Transverse colon (tissue), 4 donors: ENCODE data around the gene TIAM1. TPM values are rescaled to one million over a fixed set of nuclear protein-coding genes. Genes with fewer than 3 reads are reported as not detected.
A peak's percentile ranks its signal among the peaks of the same experiment; 100 is the strongest.

Experiments used
- DNase-seq: peaks from one replicate; pipeline ENCODE4 v3.0.0-alpha.2; 2019
- H3K27ac ChIP-seq, 4 donors: fragments of 200-600 bp; sonication (generic); 2 replicates each; pipeline ENCODE4 v1.5.1; 2016 to 2018; ENCODE audit warnings: inconsistent platforms in 4 of 4
- H3K27me3 ChIP-seq: fragments of 200-600 bp; sonication (generic); 2 replicates; pipeline ENCODE4 v1.5.1; 2017; ENCODE audit warnings: inconsistent platforms
- H3K36me3 ChIP-seq, 4 donors: fragments of 200-600 bp; sonication (generic); 2 replicates each; pipeline ENCODE4 v1.5.1; 2017 to 2019; ENCODE audit warnings: inconsistent platforms in 4 of 4
- H3K4me1 ChIP-seq, 4 donors: fragments of 200-600 bp; sonication (generic); 2 replicates each; pipeline ENCODE4 v1.5.1; 2017 to 2020; ENCODE audit warnings: inconsistent platforms in 4 of 4
- H3K4me3 ChIP-seq, 4 donors: fragments of 200-600 bp; sonication (generic); 1 replicate in 1 of 4; 2 replicates in 3 of 4; pipeline versions ENCODE4 v1.5.1 to v1.6.1; 2017 to 2019; ENCODE audit warnings: inconsistent platforms in 4 of 4
- H3K9me3 ChIP-seq, 2 donors: fragments of 200-600 bp; sonication (generic); 2 replicates each; pipeline ENCODE4 v1.5.1; 2017 to 2019; ENCODE audit warnings: inconsistent platforms in 2 of 2
- EP300 ChIP-seq: sonication (generic); formaldehyde crosslinking; IDR thresholded peaks from one replicate; pipeline ENCODE4 v1.6.1; 2017; ENCODE audit warnings: antibody characterized with exemption, low read depth
- POLR2A ChIP-seq: fragments of 450-650 bp; IDR thresholded peaks from one replicate; pipeline ENCODE4 v1.6.1; 2016; ENCODE audit warnings: antibody characterized with exemption, mild to moderate bottlenecking, moderate library complexity
- POLR2AphosphoS5 ChIP-seq, 3 donors: sonication (generic); formaldehyde crosslinking; IDR thresholded peaks; one replicate each; pipeline ENCODE4 v1.6.1; 2016; ENCODE audit warnings: antibody characterized with exemption in 3 of 3
- WGBS, 2 donors: methylation state at CpG; one replicate each; pipeline ENCODE4 v1.1.5; 2018; ENCODE audit warnings: low coverage in 1 of 2; 5-methylcytosine and 5-hydroxymethylcytosine counted together
- in situ Hi-C, 4 donors: fragments of 200-750 bp; cut with MboI; loops; one replicate each; pipeline versions ENCODE4 v1.15.0 to v1.15.1; 2017; ENCODE audit warnings: low sequenced_read_pairs in 3 of 4, low pct_ligation_motif_present in 1 of 4, low pct_unique_long_range_greater_than_20kb in 1 of 4
- intact Hi-C: fragments of 100-400 bp; cut with DNase I; formaldehyde crosslinking; loops from one replicate; pipeline ENCODE4 v1.15.1; 2023; ENCODE audit warnings: low total_unique reads
- total RNA-seq, 4 donors: library from RNA; depleted of rRNA; stranded (reverse); fragments of >200 nt; gene quantifications; one replicate each; pipeline ENCODE4 v1.1.0, GENCODE V29; 2016
- TF ChIP-seq, protein P1 (sequence below), 5 experiments: fragments of 200-600 bp in 3 of 5; fragments of 450-650 bp in 2 of 5; sonication (generic) in 3 of 5; IDR thresholded peaks; 1 replicate in 2 of 5; 2 replicates in 3 of 5; pipeline ENCODE4 v1.5.1; 2016 to 2017; ENCODE audit warnings: antibody characterized with exemption in 5 of 5, inconsistent platforms in 3 of 5, mild to moderate bottlenecking in 2 of 5, moderate library complexity in 1 of 5

TIAM1 gene
- total RNA-seq, 4 donors from 2014 or later: 4.5 to 18.9 (median 6.5) TPM

- no peaks in the 10 kb centered on the region for H3K4me1 ChIP-seq
- H3K4me3 ChIP-seq: no peak overlapping the region
- no peaks in the 10 kb centered on the region for H3K9me3 ChIP-seq
- H3K36me3 ChIP-seq: no peaks in the 10 kb centered on the region
- in situ Hi-C loops: loop anchor here in 1 of 4 donors (25.0 kb wide), 1 partner anchor 261 kb away; no protein-coding TSS in a partner anchor
- intact Hi-C loops: no loop called here
- no peaks in the 10 kb centered on the region for H3K27me3 ChIP-seq
- H3K27ac ChIP-seq: no peak overlapping the region
- no peak for TF ChIP-seq POLR2A
- no peak for TF ChIP-seq POLR2AphosphoS5 (IDR thresholded peaks at IDR 0.05)
- TF ChIP-seq EP300: no peak
- TF ChIP-seq, protein P1, sequence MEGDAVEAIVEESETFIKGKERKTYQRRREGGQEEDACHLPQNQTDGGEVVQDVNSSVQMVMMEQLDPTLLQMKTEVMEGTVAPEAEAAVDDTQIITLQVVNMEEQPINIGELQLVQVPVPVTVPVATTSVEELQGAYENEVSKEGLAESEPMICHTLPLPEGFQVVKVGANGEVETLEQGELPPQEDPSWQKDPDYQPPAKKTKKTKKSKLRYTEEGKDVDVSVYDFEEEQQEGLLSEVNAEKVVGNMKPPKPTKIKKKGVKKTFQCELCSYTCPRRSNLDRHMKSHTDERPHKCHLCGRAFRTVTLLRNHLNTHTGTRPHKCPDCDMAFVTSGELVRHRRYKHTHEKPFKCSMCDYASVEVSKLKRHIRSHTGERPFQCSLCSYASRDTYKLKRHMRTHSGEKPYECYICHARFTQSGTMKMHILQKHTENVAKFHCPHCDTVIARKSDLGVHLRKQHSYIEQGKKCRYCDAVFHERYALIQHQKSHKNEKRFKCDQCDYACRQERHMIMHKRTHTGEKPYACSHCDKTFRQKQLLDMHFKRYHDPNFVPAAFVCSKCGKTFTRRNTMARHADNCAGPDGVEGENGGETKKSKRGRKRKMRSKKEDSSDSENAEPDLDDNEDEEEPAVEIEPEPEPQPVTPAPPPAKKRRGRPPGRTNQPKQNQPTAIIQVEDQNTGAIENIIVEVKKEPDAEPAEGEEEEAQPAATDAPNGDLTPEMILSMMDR (IDR thresholded peaks at IDR 0.05): no peak
- 57 to 59% methylated on average over 8 to 14 of the region's 14 CpGs for WGBS, 2 donors
- peak; percentile 18 for DNase-seq
Observed at GRCh38 chr21:31326522-31327242, 17.4 kb downstream of the TIAM1 start.

- no peaks in the 10 kb centered on the region for H3K36me3 ChIP-seq
- TF ChIP-seq, protein P1 (IDR thresholded peaks at IDR 0.05): no peak
- TF ChIP-seq EP300 (no peak), POLR2AphosphoS5 (IDR thresholded peaks at IDR 0.05) (no peak), POLR2A (no peak)
- in situ Hi-C loops (no loop called here), intact Hi-C loops (no loop called here)
- no peak overlapping the region for H3K27ac ChIP-seq
- H3K4me3 ChIP-seq: no peak overlapping the region
- H3K9me3 ChIP-seq: no peaks in the 10 kb centered on the region
- H3K27me3 ChIP-seq: no peaks in the 10 kb centered on the region
- 84 to 89% methylated on average over 2 of the region's 2 CpGs for WGBS, 2 donors
- DNase-seq: no peak
- H3K4me1 ChIP-seq: no peaks in the 10 kb centered on the region
Observed at GRCh38 chr21:31318971-31319370, 25.1 kb downstream of the TIAM1 start.

GRCh38 chr21:31317688-31318087 lies 26.4 kb downstream of the TIAM1 start:
- H3K36me3 ChIP-seq: no peaks in the 10 kb centered on the region
- H3K27ac ChIP-seq: no peak overlapping the region
- no peak overlapping the region for H3K4me3 ChIP-seq
- H3K9me3 ChIP-seq: no peaks in the 10 kb centered on the region
- DNase-seq: no peak
- 83 to 88% methylated on average over 1 of the region's 1 CpG for WGBS, 2 donors
- intact Hi-C loops: no loop called here
- no peaks in the 10 kb centered on the region for H3K4me1 ChIP-seq
- in situ Hi-C loops: no loop called here
- TF ChIP-seq, protein P1 (IDR thresholded peaks at IDR 0.05): no peak
- TF ChIP-seq POLR2AphosphoS5 (IDR thresholded peaks at IDR 0.05) (no peak), EP300 (no peak), POLR2A (no peak)
- no peaks in the 10 kb centered on the region for H3K27me3 ChIP-seq

DNA sequence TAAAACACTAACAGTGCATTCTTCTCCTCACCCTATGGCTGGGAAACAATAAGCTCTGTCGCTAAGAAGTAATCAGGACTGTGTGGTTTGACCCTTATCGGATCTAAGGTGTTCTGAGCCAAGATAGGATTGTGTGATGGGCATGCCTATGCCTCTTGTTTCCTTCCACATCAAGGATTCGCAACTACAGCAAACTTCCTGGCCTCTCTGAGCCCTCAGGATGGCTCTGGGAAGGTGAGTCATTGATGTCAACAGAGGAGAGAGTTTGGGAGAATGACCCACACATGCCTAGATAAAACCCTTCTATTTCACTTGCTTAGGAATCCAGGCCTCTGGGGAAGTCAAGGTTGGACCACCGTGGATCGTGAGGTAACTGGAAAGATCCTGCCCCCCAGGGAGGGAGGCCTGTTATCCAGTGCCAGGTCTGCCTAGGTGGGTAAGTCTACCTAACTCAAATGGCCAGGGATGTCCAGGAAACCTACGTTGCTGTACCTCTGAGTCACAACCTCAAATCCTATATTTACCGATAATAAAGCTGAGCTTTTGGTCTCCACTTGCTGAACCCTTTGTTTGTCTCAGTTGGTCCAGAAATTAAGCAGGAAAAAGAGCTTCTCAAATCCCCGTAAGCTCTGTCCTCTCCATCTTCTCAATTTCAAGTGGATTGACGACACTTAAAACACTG lies 27.4 kb downstream of the TIAM1 start:
- Histone ChIP-seq H3K27me3 (no peaks in the 10 kb centered on the region), H3K9me3 (no peaks in the 10 kb centered on the region), H3K27ac (no peak overlapping the region), H3K4me1 (no peaks in the 10 kb centered on the region), H3K4me3 (no peak overlapping the region), H3K36me3 (no peaks in the 10 kb centered on the region)
- DNase-seq: no peak
- TF ChIP-seq POLR2AphosphoS5 (IDR thresholded peaks at IDR 0.05): no peak
- no peak for TF ChIP-seq POLR2A
- TF ChIP-seq, protein P1 (IDR thresholded peaks at IDR 0.05): no peak
- no peak for TF ChIP-seq EP300
- in situ Hi-C loops: no loop called here
- intact Hi-C loops: no loop called here
- WGBS, 2 donors: 79 to 95% methylated on average over 7 to 9 of the region's 9 CpGs
